SK-N-SH treated with all-trans-retinoic acid at 6 μM for 48 hours (cell line): ENCODE data around the gene MYO3B.

Source experiments
- ATAC-seq: fragments of 200-7000 bp; cut with Tn5 transposase; 3 replicates; pipeline ENCODE4 v1.9.1; 2020; ENCODE audit warnings: mild to moderate bottlenecking, moderate library complexity
- ARNTL ChIP-seq: fragments of 450-650 bp; formaldehyde crosslinking; IDR thresholded peaks from 2 replicates; pipeline ENCODE4 v1.5.0; 2020; ENCODE audit warnings: low read depth, mild to moderate bottlenecking, moderate library complexity, borderline replicate concordance
- BACH2 ChIP-seq: fragments of 250-450 bp; sonication (Bioruptor Pico); IDR thresholded peaks from 2 replicates; pipeline ENCODE4 v1.9.0; 2021; ENCODE audit warnings: mild to moderate bottlenecking, borderline replicate concordance
- CREB5 ChIP-seq: fragments of 250-450 bp; sonication (Bioruptor Pico); IDR thresholded peaks from 2 replicates; pipeline ENCODE4 v1.5.1; 2020; ENCODE audit warnings: low read depth, mild to moderate bottlenecking, moderate library complexity
- CSDC2 ChIP-seq: fragments of 250-450 bp; sonication (Bioruptor Pico); IDR thresholded peaks from 2 replicates; pipeline ENCODE4 v1.5.0; 2020; ENCODE audit warnings: mild to moderate bottlenecking, moderate library complexity
- CSRNP3 ChIP-seq: fragments of 250-450 bp; sonication (Bioruptor Pico); IDR thresholded peaks from 2 replicates; pipeline ENCODE4 v1.5.1; 2021; ENCODE audit warnings: mild to moderate bottlenecking, moderate library complexity
- ESRRG ChIP-seq: fragments of 250-450 bp; sonication (Bioruptor Pico); IDR thresholded peaks from 2 replicates; pipeline ENCODE4 v1.6.1; 2021; ENCODE audit warnings: mild to moderate bottlenecking
- GLIS3 ChIP-seq: fragments of 250-450 bp; sonication (Bioruptor Pico); IDR thresholded peaks from 2 replicates; pipeline ENCODE4 v1.5.0; 2020; ENCODE audit warnings: mild to moderate bottlenecking, moderate library complexity
- ISL1 ChIP-seq: fragments of 250-450 bp; sonication (Bioruptor Pico); IDR thresholded peaks from 2 replicates; pipeline ENCODE4 v2.1.2; 2022; ENCODE audit warnings: mild to moderate bottlenecking, moderate library complexity
- OSR1 ChIP-seq: fragments of 250-450 bp; sonication (Bioruptor Pico); IDR thresholded peaks from 2 replicates; pipeline ENCODE4 v1.8.0; 2022; ENCODE audit warnings: moderate library complexity, mild to moderate bottlenecking, inconsistent platforms
- PATZ1 ChIP-seq: fragments of 250-450 bp; sonication (Bioruptor Pico); IDR thresholded peaks from 2 replicates; pipeline ENCODE4 v1.8.0; 2020; ENCODE audit warnings: mild to moderate bottlenecking, moderate library complexity, borderline replicate concordance
- RARB ChIP-seq: fragments of 250-450 bp; sonication (Bioruptor Pico); IDR thresholded peaks from 2 replicates; pipeline ENCODE4 v1.8.0; 2021; ENCODE audit warnings: mild to moderate bottlenecking, moderate library complexity
- SNAI2 ChIP-seq: fragments of 250-450 bp; sonication (Bioruptor Pico); IDR thresholded peaks from 2 replicates; pipeline ENCODE4 v1.5.0; 2020; ENCODE audit warnings: mild to moderate bottlenecking, moderate library complexity
- TCF4 ChIP-seq: fragments of 250-450 bp; sonication (Bioruptor Pico); IDR thresholded peaks from 2 replicates; pipeline ENCODE4 v1.8.0; 2021; ENCODE audit warnings: mild to moderate bottlenecking, moderate library complexity, borderline replicate concordance
- TOX ChIP-seq: fragments of 250-450 bp; sonication (Bioruptor Pico); IDR thresholded peaks from 2 replicates; pipeline ENCODE4 v1.8.0; 2021; ENCODE audit warnings: mild to moderate bottlenecking, moderate library complexity, borderline replicate concordance
- TSHZ2 ChIP-seq: fragments of 250-450 bp; sonication (Bioruptor Pico); IDR thresholded peaks from 2 replicates; pipeline ENCODE4 v1.5.0; 2020; ENCODE audit warnings: mild to moderate bottlenecking, moderate library complexity
- ZC3H10 ChIP-seq: fragments of 250-450 bp; sonication (Bioruptor Pico); IDR thresholded peaks from 2 replicates; pipeline ENCODE4 v1.5.1; 2021; ENCODE audit warnings: mild to moderate bottlenecking, moderate library complexity
- ZFP3 ChIP-seq: fragments of 250-450 bp; sonication (Bioruptor Pico); IDR thresholded peaks from 2 replicates; pipeline ENCODE4 v1.5.0; 2020; ENCODE audit warnings: mild to moderate bottlenecking, moderate library complexity
- ZFP30 ChIP-seq: fragments of 450-650 bp; formaldehyde crosslinking; IDR thresholded peaks from 2 replicates; pipeline ENCODE4 v1.5.0; 2022; ENCODE audit warnings: mild to moderate bottlenecking, moderate library complexity
- ZNF565 ChIP-seq: fragments of 450-650 bp; formaldehyde crosslinking; conservative IDR thresholded peaks from 2 replicates; pipeline ENCODE4 v1.5.0; 2020; ENCODE audit warnings: low read depth, mild to moderate bottlenecking, moderate library complexity
- ZNF70 ChIP-seq: fragments of 450-650 bp; formaldehyde crosslinking; IDR thresholded peaks from 2 replicates; pipeline ENCODE4 v1.5.0; 2020; ENCODE audit warnings: mild to moderate bottlenecking, moderate library complexity
- ZNF8 ChIP-seq: fragments of 450-650 bp; formaldehyde crosslinking; IDR thresholded peaks from 2 replicates; pipeline ENCODE4 v1.5.0; 2020; ENCODE audit warnings: mild to moderate bottlenecking, moderate library complexity

The MYO3B gene

GRCh38 chr2:170189757-170190156 is 11.8 kb downstream of the MYO3B start (continued):
- TF ChIP-seq ZFP30 (CRISPR knock-in tag) (no peak), ZNF8 (no peak), OSR1 (CRISPR knock-in tag) (no peak), TOX (CRISPR knock-in tag) (no peak)

GRCh38 chr2:170190172-170190571 is 12.2 kb downstream of the MYO3B start:
- no peak for TF ChIP-seq CREB5 (CRISPR knock-in tag)
- TF ChIP-seq SNAI2 (CRISPR knock-in tag) = no peak
- no peak for TF ChIP-seq ZFP30 (CRISPR knock-in tag)
- no peak for TF ChIP-seq ISL1
- TF ChIP-seq OSR1 (CRISPR knock-in tag) = no peak
- TF ChIP-seq CSRNP3 (CRISPR knock-in tag) = no peak
- TF ChIP-seq ZNF565 (CRISPR knock-in tag) = no peak
- TF ChIP-seq ZFP3 (CRISPR knock-in tag) = no peak
- TF ChIP-seq TOX (CRISPR knock-in tag) = no peak
- TF ChIP-seq TSHZ2 (CRISPR knock-in tag) = no peak
- no peak for TF ChIP-seq CSDC2
- TF ChIP-seq ZNF70 (CRISPR knock-in tag) = no peak
- TF ChIP-seq ZNF8 = no peak
- no peak for TF ChIP-seq BACH2 (CRISPR knock-in tag)
- no peak for TF ChIP-seq ESRRG (CRISPR knock-in tag)
- TF ChIP-seq ZC3H10 (CRISPR knock-in tag) = no peak
- no peak for ATAC-seq

- ATAC-seq = no peak
- no peak for TF ChIP-seq TCF4 (CRISPR knock-in tag)
- no peak for TF ChIP-seq ISL1
- no peak for TF ChIP-seq CREB5 (CRISPR knock-in tag)
- TF ChIP-seq RARB (CRISPR knock-in tag) = no peak
- TF ChIP-seq ZNF565 (CRISPR knock-in tag) = no peak
- no peak for TF ChIP-seq CSRNP3 (CRISPR knock-in tag)
- TF ChIP-seq ZNF8 = no peak
- TF ChIP-seq CSDC2 = no peak
- no peak for TF ChIP-seq PATZ1 (CRISPR knock-in tag)
- TF ChIP-seq TSHZ2 (CRISPR knock-in tag) = no peak
- TF ChIP-seq ZC3H10 (CRISPR knock-in tag) = no peak
- TF ChIP-seq ZNF70 (CRISPR knock-in tag) = no peak
- no peak for TF ChIP-seq ZFP30 (CRISPR knock-in tag)
- no peak for TF ChIP-seq GLIS3
- no peak for TF ChIP-seq OSR1 (CRISPR knock-in tag)
- no peak for TF ChIP-seq ARNTL
Measured at GRCh38 chr2:170191166-170191866, 13.4 kb downstream of the MYO3B start.
